ENCODE measurements around the gene MAP4K2. TPM values are rescaled to one million over a fixed set of nuclear protein-coding genes. Genes with fewer than 3 reads are reported as not detected.

The MAP4K2 gene
- total and polyA plus RNA-seq, 4 donors = 15.0 to 41.8 (median 23.8) TPM

- Histone ChIP-seq H3K9me3 (ENCODE audit: control insufficient read depth in 4 of 4, insufficient read depth in 3 of 4, low read length in 3 of 4) (no peaks in the 10 kb centered on the region), H3K27me3 (ENCODE audit: control insufficient read depth in 3 of 3, insufficient read depth in 3 of 3, low read length in 2 of 3) (no peaks in the 10 kb centered on the region), H3K4me1 (ENCODE audit: control insufficient read depth in 5 of 5, insufficient read depth in 5 of 5, low read length in 5 of 5) (peaks cover 0 to 12% (median 8%) of the 10 kb centered on the region in 5 donors), H3K9ac (ENCODE audit: insufficient read depth in 1 of 2, low read length in 2 of 2) (no peak overlapping the region), H3K4me3 (no peak overlapping the region), H3K36me3 (ENCODE audit: control insufficient read depth in 4 of 4, insufficient read depth in 4 of 4, low read length in 4 of 4) (peaks cover 0 to 13% (median 1%) of the 10 kb centered on the region in 4 donors), H3K27ac (ENCODE audit: low read depth in 1 of 2, low read length in 1 of 2) (peak overlapping the region in 1 of 2 donors; percentile 69)
- DNase-seq (no peak), ATAC-seq (ENCODE audit: insufficient read depth, low FRiP score) (no peak)
- 89 to 93% methylated on average over 15 of the region's 15 CpGs for WGBS, 2 donors
- TF ChIP-seq CTCF (IDR thresholded peaks at IDR 0.05; ENCODE audit: control extremely low read depth, extremely low read depth) = no peak
Observed at GRCh38 chr11:64841592-64842365, 38.8 kb upstream of the MAP4K2 start.

- H3K4me1 ChIP-seq (ENCODE audit: control insufficient read depth in 5 of 5, insufficient read depth in 5 of 5, low read length in 5 of 5) = peaks cover 0 to 12% (median 8%) of the 10 kb centered on the region in 5 donors
- ATAC-seq (ENCODE audit: insufficient read depth, low FRiP score) = no peak
- H3K9ac ChIP-seq (ENCODE audit: insufficient read depth in 1 of 2, low read length in 2 of 2) = no peak overlapping the region
- H3K9me3 ChIP-seq (ENCODE audit: control insufficient read depth in 4 of 4, insufficient read depth in 3 of 4, low read length in 3 of 4) = no peaks in the 10 kb centered on the region
- WGBS, 2 donors = 92 to 93% methylated on average over 24 of the region's 24 CpGs
- no peaks in the 10 kb centered on the region for H3K27me3 ChIP-seq (ENCODE audit: control insufficient read depth in 3 of 3, insufficient read depth in 3 of 3, low read length in 2 of 3)
- no peak for TF ChIP-seq CTCF (IDR thresholded peaks at IDR 0.05; ENCODE audit: control extremely low read depth, extremely low read depth)
- peaks cover 0 to 16% (median 1%) of the 10 kb centered on the region in 4 donors for H3K36me3 ChIP-seq (ENCODE audit: control insufficient read depth in 4 of 4, insufficient read depth in 4 of 4, low read length in 4 of 4)
- DNase-seq = no peak
- no peak overlapping the region for H3K4me3 ChIP-seq
- no peak overlapping the region for H3K27ac ChIP-seq (ENCODE audit: low read depth in 1 of 2, low read length in 1 of 2)
Observed at GRCh38 chr11:64839887-64840782, 37.1 kb upstream of the MAP4K2 start.

DNA sequence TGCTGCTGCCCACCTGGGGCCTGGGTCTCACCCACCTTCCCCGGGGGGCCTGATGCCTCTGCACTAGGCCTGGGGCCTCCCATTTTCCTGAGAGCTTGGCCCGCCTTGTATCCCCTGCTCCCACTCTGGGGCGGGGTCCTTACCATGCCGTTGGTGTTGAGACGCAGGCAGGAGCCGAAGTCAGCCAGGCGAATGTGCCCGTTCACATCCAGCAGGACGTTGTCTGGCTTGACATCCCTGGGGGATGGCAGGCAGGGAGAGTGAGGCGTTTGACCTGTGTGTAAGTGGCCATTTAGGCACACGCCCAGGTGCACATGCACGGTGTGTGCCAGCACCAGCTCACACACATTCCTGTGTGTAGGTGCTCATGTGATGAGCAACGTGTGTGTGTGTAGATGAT lies 36.3 kb upstream of the MAP4K2 start:
- Histone ChIP-seq H3K36me3 (ENCODE audit: control insufficient read depth in 4 of 4, insufficient read depth in 4 of 4, low read length in 4 of 4) (peaks cover 0 to 17% (median 1%) of the 10 kb centered on the region in 4 donors), H3K27ac (ENCODE audit: low read depth in 1 of 2, low read length in 1 of 2) (no peak overlapping the region), H3K27me3 (ENCODE audit: control insufficient read depth in 3 of 3, insufficient read depth in 3 of 3, low read length in 2 of 3) (no peaks in the 10 kb centered on the region), H3K9me3 (ENCODE audit: control insufficient read depth in 4 of 4, insufficient read depth in 3 of 4, low read length in 3 of 4) (no peaks in the 10 kb centered on the region), H3K4me1 (ENCODE audit: control insufficient read depth in 5 of 5, insufficient read depth in 5 of 5, low read length in 5 of 5) (peaks cover 0 to 12% (median 3%) of the 10 kb centered on the region in 5 donors), H3K4me3 (no peak overlapping the region), H3K9ac (ENCODE audit: insufficient read depth in 1 of 2, low read length in 2 of 2) (no peak overlapping the region)
- no peak for TF ChIP-seq CTCF (IDR thresholded peaks at IDR 0.05; ENCODE audit: control extremely low read depth, extremely low read depth)
- DNase-seq (no peak), ATAC-seq (ENCODE audit: insufficient read depth, low FRiP score) (no peak)
- 91 to 92% methylated on average over 13 of the region's 13 CpGs for WGBS, 2 donors

Measured in lung (tissue), 12 donors.